NK-92 treated with Interleukin-12 subunit alpha and Interleukin-12 subunit beta, amount 100 ng/mL, for 24 hours (cell line): ENCODE results near the gene SLC25A13.
"Not testable (repeated sequence)": the region's sequence is repeated elsewhere in the genome, so short reads cannot be mapped to it uniquely, and the experiment has no call there.

Experiments used
- DNase-seq: peaks from one replicate; lab custom pipeline; 2025; lab: John Stamatoyannopoulos, UW

SLC25A13 gene

DNA sequence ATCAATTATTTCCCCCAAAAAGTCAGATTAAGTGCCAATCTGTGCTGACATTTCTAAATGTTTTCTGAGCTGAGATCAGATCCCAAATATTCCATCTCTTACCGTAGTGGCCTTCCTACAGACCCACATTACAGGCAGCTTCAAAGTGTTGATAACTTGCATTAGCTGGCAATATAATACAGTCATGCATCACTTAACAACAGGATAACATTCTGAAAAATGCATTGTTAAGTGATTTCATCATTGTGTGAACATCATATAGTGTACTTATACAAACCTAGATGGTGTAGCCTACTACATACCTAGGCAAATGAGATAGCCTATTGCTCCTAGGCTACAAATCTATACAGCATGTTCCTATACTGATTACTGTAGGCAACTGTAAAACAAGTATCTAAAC, 22.4 kb downstream of the SLC25A13 start:
- DNase-seq: no peak

DNA sequence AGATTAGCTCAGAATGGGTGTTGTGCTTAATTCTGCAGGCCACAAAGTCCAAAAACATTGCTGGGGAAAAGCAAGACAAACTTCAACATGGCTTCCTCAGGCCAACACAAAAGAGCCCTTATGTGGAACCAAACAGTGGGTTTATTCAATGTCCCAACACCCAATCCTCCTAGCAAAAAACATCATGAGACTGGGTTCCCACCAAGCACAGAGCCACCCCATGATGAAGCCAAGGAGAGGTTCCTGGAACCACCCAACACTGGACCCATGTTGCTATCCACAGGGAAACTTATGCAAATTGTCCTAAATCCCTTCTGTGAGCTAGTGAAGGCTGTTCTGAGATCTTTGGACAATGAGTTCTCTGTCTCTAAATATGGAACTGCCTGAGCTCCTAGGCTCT, 24.0 kb downstream of the SLC25A13 start:
- no peak for DNase-seq

DNA sequence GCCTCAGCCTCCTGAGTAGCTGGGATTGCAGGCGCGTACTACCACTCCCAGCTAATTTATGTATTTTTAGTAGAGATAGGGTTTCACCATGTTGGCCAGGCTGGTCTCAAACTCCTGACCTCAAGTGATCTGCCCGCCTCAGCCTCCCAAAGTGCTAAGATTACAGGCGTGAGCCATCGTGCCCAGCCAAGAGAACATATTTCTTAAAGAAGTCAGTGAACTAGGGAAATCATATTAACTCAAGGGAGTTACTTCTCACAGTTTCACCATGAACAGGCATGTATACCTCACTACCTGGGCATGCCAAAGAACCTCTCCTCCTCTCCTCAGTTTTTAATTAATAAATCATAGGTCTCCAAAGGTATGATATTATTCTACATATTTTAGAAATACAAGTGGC, 24.5 kb downstream of the SLC25A13 start:
- DNase-seq: not testable (repeated sequence)

DNA sequence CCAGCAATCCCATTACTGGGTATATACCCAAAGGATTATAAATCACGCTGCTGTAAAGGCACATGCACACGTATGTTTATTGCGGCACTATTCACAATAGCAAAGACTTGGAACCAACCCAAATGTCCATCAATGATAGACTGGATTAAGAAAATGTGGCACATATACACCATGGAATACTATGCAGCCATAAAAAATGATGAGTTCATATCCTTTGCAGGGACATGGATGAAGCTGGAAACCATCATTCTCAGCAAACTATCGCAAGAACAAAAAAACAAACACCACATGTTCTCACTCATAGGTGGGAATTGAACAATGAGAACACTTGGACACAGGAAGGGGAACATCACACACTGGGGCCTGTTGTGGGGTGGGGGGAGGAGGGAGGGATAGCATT, 28.0 kb downstream of the SLC25A13 start:
- DNase-seq: not testable (repeated sequence)

DNA sequence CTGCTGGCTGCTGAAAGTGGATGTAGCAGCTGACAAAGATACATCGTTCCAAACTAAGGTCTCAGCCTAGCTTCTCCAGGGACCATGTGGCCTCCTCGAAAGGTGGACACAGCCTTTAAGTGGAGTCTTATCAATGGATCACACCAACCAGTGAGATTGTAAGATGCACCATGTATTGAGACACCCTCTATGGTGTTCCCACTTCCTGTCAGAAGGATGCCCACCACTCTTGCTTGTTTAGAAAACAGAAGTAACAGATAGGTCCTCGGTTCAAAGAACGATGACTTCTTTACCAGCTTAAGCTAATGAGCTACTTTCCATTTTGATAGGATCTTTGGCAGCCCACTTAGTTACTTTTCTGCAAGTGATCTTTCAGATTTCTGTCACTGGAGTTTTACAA, 34.3 kb downstream of the SLC25A13 start:
- DNase-seq: no peak

DNA sequence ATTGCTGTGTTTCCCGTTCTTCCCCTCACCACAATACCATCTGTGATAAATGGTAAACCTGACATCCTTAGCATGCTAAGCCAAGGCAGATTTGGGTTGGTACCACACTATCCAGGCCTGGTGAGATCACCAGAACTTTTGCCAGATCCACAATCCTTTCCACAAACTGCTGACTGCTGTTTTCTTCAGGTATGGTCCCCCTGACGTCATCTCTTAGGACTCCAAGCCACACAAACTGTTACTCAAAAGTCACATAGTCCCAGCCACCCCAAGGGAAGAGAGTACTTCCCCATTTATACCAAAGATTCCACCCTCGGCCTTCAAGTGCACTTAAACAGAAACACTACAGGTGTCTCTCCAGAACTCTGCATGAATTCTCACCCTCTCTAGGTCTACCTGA, 34.8 kb downstream of the SLC25A13 start:
- DNase-seq: no peak

DNA sequence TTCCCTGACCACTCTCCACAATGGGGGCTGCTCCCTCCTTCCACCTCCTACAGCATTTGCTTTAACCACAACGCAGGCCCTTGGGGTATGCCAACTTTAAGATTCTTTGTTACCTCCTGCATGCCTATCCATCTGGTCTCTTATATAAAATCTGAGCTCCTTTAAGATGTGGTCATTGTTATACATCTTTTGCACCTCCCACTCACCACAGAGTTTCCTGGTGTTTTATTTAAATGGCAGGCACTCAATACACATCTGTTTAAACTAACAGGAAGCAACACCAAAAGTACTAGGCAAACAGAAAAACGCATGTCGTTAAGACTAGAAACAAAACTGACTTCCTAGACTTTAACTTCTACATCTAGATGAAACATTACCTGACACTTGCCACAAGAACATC, 36.3 kb downstream of the SLC25A13 start:
- no peak for DNase-seq

DNA sequence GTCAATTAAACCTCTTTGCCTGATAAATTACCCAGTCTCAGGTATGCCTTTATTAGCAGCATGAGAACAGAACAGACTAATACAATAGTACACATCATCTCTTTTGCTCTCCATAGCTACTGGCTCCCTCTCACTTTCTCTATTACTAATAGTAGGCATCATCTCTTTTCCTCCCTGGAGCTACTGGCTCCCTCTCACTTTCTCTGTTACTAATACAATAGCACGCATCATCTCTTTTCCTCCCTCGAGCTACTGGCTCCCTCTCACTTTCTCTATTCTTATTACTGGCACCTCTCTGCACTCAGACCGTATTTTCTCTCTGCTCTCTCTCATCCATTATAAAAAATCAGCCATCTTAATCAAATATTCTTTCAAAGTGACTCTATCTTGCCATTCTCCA, 37.1 kb downstream of the SLC25A13 start:
- no peak for DNase-seq

DNA sequence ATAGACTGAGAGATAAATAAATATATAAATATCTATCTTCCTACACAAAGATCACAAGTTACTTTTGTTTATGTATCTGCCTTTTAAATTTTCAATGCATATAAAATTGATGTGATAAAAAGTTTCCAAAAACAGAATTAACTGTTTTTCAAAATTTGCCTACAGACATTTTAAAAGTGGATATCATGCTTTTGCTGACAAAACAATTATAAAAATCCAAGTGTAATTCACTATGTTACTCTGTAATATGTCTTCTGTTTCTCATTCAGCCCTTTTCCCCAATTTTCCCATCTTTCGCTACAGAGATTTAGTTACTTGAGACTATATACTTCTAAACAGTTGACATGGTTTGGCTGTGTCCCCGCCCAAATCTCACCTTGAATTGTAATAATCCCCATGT, 37.7 kb downstream of the SLC25A13 start:
- DNase-seq: no peak

DNA sequence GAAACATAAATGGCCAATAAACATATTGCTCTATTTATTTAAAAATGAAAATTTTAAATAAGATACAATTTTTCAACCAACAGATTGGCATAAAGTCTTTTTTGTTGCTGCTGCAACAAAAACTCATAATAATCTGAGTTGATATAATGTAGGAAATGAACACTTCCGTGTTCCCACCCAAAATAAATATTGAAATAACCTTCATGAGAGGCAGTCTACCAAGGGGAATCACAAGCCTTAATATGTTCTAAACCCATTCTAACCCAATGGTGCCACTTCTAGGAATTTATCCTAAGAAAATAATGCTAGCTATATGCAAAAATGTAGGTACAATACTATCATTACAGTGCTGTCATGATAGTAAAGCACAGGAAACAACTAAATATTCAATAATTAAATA, 39.1 kb downstream of the SLC25A13 start:
- DNase-seq: no peak

DNA sequence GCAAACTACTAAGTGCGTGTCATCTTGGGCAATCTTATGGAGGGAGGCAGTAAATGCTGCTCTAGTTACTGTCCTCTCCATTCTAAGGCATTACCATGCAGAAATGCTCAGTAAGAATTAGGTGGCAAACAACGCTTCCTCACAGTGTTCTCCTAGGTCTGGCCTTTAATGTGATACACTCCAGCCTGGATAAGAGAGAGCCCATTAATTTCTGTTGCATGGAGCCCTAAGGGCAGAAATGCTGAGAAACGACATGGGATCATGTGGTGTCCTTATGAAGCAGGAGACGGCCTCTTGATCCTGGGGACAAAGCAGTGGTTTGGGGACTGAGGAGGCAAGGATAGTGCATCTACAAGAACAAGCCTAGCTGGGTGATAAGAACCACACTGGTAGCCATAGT, 44.0 kb downstream of the SLC25A13 start:
- DNase-seq: no peak

DNA sequence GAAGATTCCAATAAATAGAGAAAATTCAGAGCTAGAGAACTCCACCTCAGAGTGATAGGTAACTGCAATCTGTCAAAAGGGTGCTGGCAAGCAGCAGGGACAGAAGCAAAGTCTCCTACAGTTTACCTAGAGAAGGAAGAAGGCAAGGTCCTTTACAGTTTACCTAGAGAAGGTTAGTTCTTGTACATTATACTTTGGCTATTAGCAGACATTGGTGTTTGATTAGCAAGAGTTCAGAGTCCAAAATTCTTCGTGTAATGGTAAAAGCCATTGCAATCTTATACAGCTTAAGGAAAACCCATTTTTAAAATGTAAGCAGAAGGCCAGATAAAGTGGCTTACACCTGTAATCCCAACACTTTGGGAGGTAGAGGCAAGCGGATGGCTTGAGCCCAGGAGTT, 45.9 kb downstream of the SLC25A13 start:
- no peak for DNase-seq

DNA sequence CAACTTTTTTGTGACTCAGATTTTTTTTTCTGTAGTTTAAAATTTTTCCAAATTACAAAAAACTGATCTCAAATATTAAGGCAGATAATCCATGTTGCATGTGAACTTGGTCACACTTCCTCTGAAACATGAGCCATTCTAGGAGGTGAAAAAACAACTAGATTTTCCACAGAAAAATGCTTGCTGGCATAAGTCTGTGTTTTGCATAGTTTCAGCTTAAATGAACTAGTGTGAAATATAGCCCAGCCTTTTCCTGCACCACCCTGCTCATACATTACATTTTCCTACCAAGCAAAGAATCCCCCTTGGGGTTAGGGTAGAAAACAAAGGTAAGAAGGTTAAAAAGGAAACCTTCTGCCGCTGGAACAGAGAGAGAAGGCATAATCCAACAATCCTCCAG, 48.2 kb downstream of the SLC25A13 start:
- DNase-seq: no peak

DNA sequence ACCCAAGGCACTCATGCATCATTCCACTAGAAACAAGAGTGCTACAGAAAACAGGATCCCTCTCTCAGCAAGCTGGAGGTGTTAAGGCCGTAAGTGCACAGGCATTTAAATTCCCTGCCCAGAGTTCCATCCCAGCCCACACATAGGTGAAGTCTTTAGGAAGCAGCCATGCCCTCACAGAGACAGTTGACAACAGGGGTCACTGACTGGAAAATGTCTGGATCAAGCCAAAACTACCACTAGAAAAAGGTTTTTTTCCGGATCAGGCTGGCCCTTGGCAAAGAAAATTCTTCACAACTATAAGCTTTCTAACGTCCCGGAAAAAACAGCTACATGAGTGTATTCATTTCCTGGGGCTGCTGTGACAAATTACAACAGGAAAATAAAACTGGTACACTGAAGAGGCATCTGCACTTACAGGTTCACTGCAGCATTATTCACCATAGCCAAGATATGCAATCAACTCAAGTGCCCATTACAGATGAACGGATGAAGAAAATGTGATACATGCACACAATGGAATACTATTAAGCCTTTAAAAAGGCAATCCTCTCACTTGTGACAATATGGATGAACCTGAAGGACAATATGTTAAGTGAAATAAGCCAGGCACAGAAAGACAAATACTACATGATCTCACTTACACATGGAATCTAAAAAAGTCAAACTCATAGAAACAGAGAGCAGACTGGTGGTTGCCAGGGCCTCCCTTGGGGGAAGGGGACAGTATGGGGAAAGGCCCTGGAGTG, 52.5 kb downstream of the SLC25A13 start:
- DNase-seq: no peak

DNA sequence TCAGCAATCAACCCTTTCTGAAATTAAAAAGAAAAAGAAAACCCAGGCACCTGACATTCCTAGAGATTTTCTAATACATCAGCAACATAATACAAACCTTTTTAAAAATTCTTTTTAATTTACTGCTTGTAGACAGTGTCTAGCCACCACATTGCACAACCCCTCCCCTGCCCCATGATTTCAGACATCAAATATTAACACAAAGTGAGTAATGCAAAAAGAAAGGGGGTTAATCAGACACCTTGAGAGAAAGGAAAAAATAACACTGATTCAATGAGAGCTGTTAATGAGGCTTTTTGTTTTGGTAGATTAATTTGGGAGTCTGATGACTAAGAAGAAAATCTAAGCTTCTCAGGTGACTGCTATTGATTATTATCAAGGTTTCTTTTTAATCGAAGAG, 55.3 kb downstream of the SLC25A13 start:
- DNase-seq: no peak

DNA sequence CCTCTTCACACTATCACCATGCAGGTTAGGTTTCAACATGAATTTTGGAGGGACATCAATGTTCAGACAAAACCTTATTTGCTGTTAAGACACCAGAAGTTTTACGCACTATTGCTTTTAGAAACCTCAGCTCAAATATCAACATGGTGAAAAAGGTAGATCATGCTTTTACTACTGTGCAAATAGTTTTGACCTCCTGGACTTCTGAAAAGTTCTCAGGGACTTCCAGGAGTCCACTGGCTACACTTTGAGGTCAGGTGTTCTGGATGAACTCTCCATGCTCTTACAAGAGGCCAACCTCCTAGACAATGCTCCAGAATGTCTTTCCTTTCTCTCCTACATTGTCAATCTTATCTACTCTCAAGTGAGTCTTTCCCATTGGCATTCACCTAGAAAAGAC, 55.9 kb downstream of the SLC25A13 start:
- DNase-seq: no peak

DNA sequence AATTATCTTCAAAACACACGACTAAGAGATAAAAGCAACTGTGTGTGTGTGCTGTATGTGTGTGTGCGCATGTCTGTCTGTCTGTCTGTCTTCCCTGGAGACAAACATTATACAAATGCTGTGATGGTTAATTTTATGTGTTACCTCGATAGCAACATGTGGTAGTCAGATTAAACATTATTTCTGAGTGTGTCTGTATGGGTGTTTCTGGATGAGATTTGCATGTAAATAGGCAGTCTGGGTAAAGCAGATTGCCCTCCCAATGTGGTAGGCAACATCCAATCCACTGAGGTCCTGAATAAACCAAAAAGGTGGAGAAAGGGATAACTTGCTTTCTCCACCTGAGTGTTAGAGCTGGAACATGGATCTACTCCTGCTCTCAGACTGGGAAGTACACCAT, 67.9 kb downstream of the SLC25A13 start:
- DNase-seq: no peak

DNA sequence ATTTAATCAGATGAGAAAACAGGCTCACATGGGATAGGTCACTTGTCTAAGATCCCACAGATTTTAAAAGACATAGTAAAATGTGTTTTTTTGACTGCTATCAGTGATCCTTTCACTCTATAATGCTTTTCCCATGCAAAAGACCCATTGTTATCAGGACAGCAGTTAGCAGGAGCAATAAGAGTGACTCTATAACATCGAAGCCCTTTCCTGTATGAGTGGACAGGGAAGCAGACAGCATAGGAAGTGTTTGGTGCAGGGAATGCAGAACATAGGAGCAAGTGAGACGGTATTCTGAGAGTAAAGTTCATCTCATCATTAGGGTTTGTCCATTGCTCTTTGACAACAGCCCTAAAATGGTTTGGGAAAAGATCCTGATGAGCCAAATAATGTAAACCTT, 68.5 kb downstream of the SLC25A13 start:
- no peak for DNase-seq

DNA sequence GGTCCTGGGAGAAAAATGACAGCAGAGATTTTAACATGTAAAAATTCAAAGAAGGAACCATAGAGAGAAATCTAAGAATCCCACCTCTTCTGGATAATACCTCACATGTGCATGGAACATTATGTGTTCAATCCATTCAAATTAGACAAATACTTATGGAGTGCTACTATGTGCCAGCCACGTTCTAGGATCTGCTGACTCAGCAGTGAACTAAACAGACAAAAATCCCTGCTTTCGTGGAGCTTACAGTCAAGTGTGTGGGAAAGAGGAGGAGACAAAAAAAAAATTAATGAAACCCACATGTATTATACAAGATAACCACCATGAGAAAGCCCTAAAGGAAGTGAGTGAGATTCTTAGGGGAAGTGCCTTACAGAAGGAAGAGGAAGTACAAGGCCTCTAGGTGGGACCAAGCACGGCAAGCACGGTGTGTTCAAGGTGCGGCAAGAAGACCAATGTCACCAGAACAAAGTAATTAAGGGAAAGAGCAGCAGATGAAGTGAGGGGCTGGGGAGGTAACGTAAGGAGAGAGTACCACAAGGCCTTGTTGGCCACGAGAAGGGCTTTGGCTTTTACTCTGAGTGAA, 71.0 kb downstream of the SLC25A13 start:
- DNase-seq: no peak

DNA sequence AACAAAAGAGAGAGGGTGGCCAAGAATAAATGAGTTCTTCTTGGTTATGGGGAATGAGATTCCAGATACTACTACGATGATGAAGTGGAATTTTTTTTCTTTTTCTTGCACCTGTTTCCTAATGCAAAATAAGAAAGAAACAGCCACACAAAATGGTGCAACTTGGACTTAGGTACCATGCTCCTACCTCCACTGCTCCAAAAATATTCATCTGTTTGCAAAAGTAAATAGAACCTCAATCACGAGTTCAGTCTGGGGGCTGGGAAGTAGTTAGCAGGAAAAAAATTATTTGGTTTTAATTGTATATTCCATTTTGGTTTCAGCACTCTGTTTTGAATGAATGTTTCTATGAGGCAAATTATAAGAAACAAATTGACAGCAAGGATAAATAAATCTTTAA, 73.5 kb downstream of the SLC25A13 start:
- DNase-seq: no peak

DNA sequence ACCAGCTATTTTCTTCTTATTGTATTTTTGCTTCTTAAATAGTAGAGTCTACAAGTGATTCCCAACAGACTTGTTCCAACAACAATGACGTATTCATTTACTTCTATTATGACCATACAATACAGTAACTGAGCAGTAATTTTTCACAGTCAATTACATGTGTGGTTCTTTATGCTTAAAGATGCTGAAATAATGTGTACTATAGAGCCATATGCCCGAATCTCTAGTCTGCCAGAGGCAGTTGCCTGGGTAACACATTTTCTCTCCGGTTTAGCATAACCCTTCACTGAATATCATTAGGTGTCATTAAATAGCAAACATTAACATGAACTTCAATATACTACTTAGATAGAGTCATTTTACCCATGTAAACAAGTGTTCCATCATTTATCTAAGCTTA, 75.0 kb downstream of the SLC25A13 start:
- DNase-seq: no peak

DNA sequence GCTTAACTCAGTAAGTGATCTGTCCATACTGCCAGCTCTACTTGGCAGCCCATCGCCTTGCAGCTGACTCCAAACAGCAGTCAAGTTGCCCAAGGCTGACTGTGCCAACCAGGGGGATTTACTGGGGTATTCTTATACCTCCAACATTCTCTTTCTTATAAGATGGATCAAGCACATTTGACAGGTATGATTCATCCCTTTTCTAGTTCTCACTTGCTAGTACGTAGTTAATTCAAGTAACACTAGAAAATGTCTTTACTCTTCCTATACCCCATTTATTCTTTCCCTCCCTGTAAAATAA, 77.0 kb downstream of the SLC25A13 start:
- DNase-seq: no peak

DNA sequence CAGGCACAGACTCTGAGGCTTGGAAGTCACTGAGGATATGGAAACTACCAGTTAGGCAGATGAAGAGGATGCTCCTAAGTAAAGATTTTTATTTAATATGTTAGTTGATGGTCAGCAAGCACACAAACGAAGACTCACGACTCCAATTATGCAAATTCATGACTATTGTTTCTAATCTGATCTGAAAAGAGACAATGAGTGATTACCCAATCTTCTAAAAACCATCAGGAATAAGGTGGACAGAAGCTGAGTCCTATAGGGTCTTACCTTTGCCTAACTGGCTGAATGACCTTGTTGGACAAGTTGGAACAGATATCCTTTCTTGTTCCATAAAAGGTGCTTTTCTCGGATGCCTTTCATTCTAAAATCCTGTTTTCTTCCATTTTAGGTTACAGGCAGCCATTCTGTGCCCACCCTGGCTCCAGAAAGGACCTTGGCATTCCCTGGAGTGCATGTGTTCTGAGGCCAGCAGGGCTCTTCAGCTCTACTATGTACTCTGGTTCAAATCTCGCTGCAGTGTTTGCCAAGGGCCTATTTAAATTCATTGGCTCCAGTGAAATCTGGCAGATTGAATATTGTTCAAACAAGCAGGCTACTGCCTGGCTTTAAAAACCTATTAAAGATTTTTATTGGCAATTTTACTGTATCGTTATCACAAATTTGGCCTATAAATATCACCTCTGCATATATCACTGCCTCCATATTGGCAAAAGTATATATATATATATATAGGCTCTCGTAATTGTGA, 77.5 kb downstream of the SLC25A13 start:
- no peak for DNase-seq

DNA sequence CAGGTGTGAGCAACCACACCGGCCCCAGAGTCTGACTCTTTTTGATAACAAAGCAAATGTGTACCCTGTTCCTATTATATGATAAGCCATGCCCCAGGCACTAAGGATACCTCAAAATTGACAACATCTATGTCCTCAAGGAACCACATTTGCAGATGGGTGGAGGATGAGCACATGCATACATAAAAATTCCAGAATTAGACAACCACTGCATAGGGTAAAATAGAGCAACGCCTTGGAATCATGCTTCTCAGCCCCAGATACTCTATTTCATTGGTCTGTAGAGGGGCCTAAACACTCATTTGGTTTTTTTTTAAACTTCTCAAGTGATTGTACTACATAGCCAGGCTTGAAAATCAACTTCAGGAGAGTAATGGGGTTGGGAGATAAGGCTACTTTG, 78.7 kb downstream of the SLC25A13 start:
- no peak for DNase-seq
